Right lobe of liver (tissue), 6 donors: Measurements from ENCODE around the gene LHX4. TPM values are rescaled to one million over a fixed set of nuclear protein-coding genes. Genes with fewer than 3 reads are reported as not detected.

Source experiments
- ATAC-seq, 4 donors: fragments of 200-7000 bp; cut with Tn5 transposase; one replicate each; pipeline ENCODE4 v1.9.1; 2020; ENCODE audit warnings: mild to moderate bottlenecking in 4 of 4, moderate library complexity in 4 of 4
- DNase-seq, 3 donors: peaks; one replicate each; pipeline ENCODE4 v3.0.0-alpha.2; 2020
- H3K27ac ChIP-seq, 3 donors: fragments of 200-600 bp; one replicate each; pipeline ENCODE4 v1.8.0; 2022
- H3K27me3 ChIP-seq, 2 donors: fragments of 200-600 bp; one replicate each; pipeline ENCODE4 v1.8.0; 2022
- H3K36me3 ChIP-seq, 4 donors: fragments of 200-600 bp; sonication (generic) in 1 of 4; one replicate each; pipeline versions ENCODE4 v1.5.1 to v1.8.0; 2017 to 2022; ENCODE audit warnings: control low read depth in 1 of 4
- H3K4me1 ChIP-seq, 4 donors: fragments of 200-600 bp; sonication (generic) in 1 of 4; one replicate each; pipeline versions ENCODE4 v1.5.1 to v1.8.0; 2017 to 2022; ENCODE audit warnings: control low read depth in 1 of 4
- H3K4me3 ChIP-seq, 3 donors: fragments of 200-600 bp; one replicate each; pipeline ENCODE4 v1.8.0; 2022
- H3K9me3 ChIP-seq, 4 donors: fragments of 200-600 bp; sonication (generic) in 1 of 4; one replicate each; pipeline versions ENCODE4 v1.5.1 to v1.8.0; 2017 to 2022; ENCODE audit warnings: control low read depth in 1 of 4
- CTCF ChIP-seq, 4 donors: fragments of 200-600 bp in 3 of 4; fragments of 450-650 bp in 1 of 4; IDR thresholded peaks; one replicate each; pipeline versions ENCODE4 v1.5.1 to v1.8.0; 2016 to 2022; ENCODE audit warnings: antibody characterized with exemption in 4 of 4, mild to moderate bottlenecking in 2 of 4
- POLR2A ChIP-seq: fragments of 450-650 bp; IDR thresholded peaks from one replicate; pipeline ENCODE4 v1.6.1; 2017; ENCODE audit warnings: antibody characterized with exemption, mild to moderate bottlenecking
- WGBS: methylation state at CpG from one replicate; pipeline ENCODE4 v1.1.6; 2018; ENCODE audit warnings: low coverage, low lambda C conversion rate; ENCODE audit not compliant: insufficient coverage; ENCODE audit errors: missing lambda C conversion rate; 5-methylcytosine and 5-hydroxymethylcytosine counted together
- intact Hi-C, 2 donors: fragments of 100-400 bp; cut with DNase I; formaldehyde crosslinking; loops; one replicate each; pipeline versions ENCODE4 v1.11.2 to v1.14.1; 2022
- total RNA-seq, 6 experiments: library from RNA; depleted of rRNA in 2 of 6; stranded (reverse); fragments of >200 nt in 2 of 6; fragmentation: NEBNext Ultra II Directional in 3 of 6; extraction: Animal tissue kit (Norgen Biotek cat#: 25700) in 3 of 6; gene quantifications; one replicate each; pipeline versions ENCODE4 v1.1.0 to v1.2.4, GENCODE V29; 2016 to 2023
- donor health status: DM: no; HTN: yes; CAD: no.
- donor health status: DM: no; HTN: no; CAD: no.
- donor health status: DM: no; HTN: no; CAD: no.
- donor health status: DM: no; HTN: yes; CAD: no.
- donor health status: DM: no; HTN: yes; CAD: no.

The LHX4 gene
- total RNA-seq, 6 experiments from 2014 or later: not detected

DNA sequence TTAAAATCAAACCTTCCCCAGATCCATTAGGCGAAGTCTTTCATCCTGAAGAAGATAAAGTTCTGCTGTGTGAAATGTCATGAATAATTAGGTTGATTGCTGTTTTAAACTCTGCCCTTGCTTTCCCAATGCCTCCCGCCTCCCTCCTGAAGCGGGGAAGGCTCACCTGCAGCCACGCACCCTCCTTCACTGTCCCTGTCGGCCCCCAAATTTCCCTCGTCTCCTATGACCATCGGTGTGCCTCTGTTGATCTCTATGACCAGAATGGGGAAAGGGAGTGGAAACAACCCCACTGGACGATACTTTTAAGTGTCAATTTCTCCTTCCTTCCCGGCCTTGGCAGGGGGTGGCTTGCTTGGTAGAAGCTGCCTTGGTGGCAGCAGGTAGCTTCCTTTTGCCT, 35.1 kb downstream of the LHX4 start:
- TF ChIP-seq POLR2A (no peak), CTCF (IDR thresholded peaks at IDR 0.05) (no peak)
- H3K4me1 ChIP-seq: peaks cover 0 to 2% (median under 1%) of the 10 kb centered on the region in 4 donors
- H3K9me3 ChIP-seq: no peaks in the 10 kb centered on the region
- 64% methylated on average over 9 of the region's 9 CpGs for WGBS
- no peak overlapping the region for H3K27ac ChIP-seq
- H3K27me3 ChIP-seq: no peaks in the 10 kb centered on the region
- no peaks in the 10 kb centered on the region for H3K36me3 ChIP-seq
- DNase-seq (peak in 1 of 3 donors; percentile 37), ATAC-seq (no peak)
- intact Hi-C loops: no loop called here
- no peak overlapping the region for H3K4me3 ChIP-seq

DNA sequence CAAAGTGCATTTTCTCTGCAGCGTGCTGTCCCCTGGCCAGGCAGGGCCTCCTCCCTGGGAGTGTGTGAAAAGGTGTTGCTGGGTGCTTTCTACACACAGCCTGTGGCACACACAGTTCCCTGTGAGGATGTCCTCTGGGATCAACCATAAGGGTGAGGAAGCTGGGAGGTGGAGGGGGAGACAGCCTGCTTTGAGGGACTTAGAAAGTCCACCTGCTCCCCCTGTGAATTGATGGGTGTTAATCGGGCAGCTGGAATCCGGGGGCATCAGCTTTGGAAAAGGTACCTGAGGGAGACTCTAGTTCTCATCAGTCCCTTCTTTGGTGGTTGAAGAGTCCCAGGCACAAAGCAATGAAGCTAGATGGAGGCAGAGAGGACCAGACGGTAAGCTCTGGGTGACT, 35.8 kb downstream of the LHX4 start:
- TF ChIP-seq CTCF (IDR thresholded peaks at IDR 0.05) (no peak), POLR2A (no peak)
- ATAC-seq: no peak
- intact Hi-C loops: no loop called here
- DNase-seq: peak in 1 of 3 donors; percentile 38
- H3K27me3 ChIP-seq: no peaks in the 10 kb centered on the region
- H3K4me3 ChIP-seq: no peak overlapping the region
- H3K36me3 ChIP-seq: no peaks in the 10 kb centered on the region
- WGBS: 94% methylated on average over 2 of the region's 4 CpGs
- no peaks in the 10 kb centered on the region for H3K9me3 ChIP-seq
- no peak overlapping the region for H3K27ac ChIP-seq
- H3K4me1 ChIP-seq: peaks cover 0 to 9% (median 4%) of the 10 kb centered on the region in 4 donors

- WGBS: 87% methylated on average over 3 of the region's 28 CpGs
- DNase-seq (peak in 1 of 3 donors; percentile 42), ATAC-seq (no peak)
- intact Hi-C loops: no loop called here
- TF ChIP-seq POLR2A: no peak
- H3K27ac ChIP-seq: no peak overlapping the region
- H3K4me3 ChIP-seq: no peak overlapping the region
- peaks cover 0 to 13% (median 5%) of the 10 kb centered on the region in 4 donors for H3K4me1 ChIP-seq
- no peaks in the 10 kb centered on the region for H3K27me3 ChIP-seq
- no peaks in the 10 kb centered on the region for H3K36me3 ChIP-seq
- H3K9me3 ChIP-seq: no peaks in the 10 kb centered on the region
These were observed 36.5 kb downstream of the LHX4 start for GRCh38 chr1:180266275-180267210.

DNA sequence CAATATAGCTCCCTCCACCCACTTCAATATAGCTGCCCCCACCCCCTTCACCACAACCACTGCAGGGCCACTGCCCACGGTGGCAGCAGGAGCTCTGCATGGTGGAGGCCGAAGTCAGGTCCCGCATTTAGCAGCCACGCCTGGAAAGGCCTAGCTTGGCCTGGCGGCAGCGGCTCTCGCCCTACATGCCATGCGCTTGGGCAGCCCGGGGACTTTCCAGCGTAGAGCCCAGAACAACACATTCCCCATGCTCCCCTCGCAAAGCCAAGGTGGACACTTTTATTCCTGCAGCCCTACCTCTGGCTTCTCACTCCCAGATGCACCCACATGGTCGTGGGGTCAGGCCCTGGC, 37.1 kb downstream of the LHX4 start:
- H3K4me1 ChIP-seq: peaks cover 0 to 13% (median 5%) of the 10 kb centered on the region in 4 donors
- no peak overlapping the region for H3K4me3 ChIP-seq
- no peaks in the 10 kb centered on the region for H3K36me3 ChIP-seq
- no peak for ATAC-seq
- H3K27ac ChIP-seq: no peak overlapping the region
- TF ChIP-seq POLR2A: no peak
- no peak for TF ChIP-seq CTCF (IDR thresholded peaks at IDR 0.05)
- no peaks in the 10 kb centered on the region for H3K27me3 ChIP-seq
- 36% methylated on average over 1 of the region's 12 CpGs for WGBS
- peak in 1 of 3 donors; percentile 37 for DNase-seq
- intact Hi-C loops: no loop called here
- no peaks in the 10 kb centered on the region for H3K9me3 ChIP-seq
